ENCODE results near the gene MAGEA9.

DNA sequence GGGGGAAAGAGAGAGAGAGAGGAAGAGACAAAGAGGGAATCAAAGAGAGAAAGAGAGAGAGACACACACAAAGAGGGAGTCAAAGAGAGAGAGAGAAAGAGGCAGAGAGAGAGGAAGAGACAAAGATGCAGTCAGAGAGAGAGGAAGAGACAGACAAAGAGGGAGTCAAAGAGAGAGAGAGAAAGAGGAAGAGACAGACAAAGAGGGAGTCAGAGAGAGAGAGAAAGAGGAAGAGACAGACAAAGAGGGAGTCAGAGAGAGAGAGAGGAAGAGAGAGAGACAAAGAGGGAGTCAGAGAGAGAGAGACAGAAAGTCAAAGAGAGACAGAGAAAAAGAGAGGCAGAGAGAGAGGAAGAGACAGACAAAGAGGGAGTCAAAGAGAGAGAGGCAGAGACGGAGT lies 45.5 kb downstream of the MAGEA9 start:
- TF ChIP-seq, protein P1, sequence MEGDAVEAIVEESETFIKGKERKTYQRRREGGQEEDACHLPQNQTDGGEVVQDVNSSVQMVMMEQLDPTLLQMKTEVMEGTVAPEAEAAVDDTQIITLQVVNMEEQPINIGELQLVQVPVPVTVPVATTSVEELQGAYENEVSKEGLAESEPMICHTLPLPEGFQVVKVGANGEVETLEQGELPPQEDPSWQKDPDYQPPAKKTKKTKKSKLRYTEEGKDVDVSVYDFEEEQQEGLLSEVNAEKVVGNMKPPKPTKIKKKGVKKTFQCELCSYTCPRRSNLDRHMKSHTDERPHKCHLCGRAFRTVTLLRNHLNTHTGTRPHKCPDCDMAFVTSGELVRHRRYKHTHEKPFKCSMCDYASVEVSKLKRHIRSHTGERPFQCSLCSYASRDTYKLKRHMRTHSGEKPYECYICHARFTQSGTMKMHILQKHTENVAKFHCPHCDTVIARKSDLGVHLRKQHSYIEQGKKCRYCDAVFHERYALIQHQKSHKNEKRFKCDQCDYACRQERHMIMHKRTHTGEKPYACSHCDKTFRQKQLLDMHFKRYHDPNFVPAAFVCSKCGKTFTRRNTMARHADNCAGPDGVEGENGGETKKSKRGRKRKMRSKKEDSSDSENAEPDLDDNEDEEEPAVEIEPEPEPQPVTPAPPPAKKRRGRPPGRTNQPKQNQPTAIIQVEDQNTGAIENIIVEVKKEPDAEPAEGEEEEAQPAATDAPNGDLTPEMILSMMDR (IDR thresholded peaks at IDR 0.05; ENCODE audit: low read depth, low read length, missing input control), result no peak
- TF ChIP-seq FOXA1 (IDR thresholded peaks at IDR 0.05) (no peak), SP1 (IDR thresholded peaks at IDR 0.05) (no peak), TAF1 (conservative IDR thresholded peaks at IDR 0.05) (no peak), RAD21 (IDR thresholded peaks at IDR 0.05) (no peak), YY1 (IDR thresholded peaks at IDR 0.05) (no peak), JUND (IDR thresholded peaks at IDR 0.05) (no peak), RXRA (IDR thresholded peaks at IDR 0.05) (no peak)
- TF ChIP-seq, protein P2, sequence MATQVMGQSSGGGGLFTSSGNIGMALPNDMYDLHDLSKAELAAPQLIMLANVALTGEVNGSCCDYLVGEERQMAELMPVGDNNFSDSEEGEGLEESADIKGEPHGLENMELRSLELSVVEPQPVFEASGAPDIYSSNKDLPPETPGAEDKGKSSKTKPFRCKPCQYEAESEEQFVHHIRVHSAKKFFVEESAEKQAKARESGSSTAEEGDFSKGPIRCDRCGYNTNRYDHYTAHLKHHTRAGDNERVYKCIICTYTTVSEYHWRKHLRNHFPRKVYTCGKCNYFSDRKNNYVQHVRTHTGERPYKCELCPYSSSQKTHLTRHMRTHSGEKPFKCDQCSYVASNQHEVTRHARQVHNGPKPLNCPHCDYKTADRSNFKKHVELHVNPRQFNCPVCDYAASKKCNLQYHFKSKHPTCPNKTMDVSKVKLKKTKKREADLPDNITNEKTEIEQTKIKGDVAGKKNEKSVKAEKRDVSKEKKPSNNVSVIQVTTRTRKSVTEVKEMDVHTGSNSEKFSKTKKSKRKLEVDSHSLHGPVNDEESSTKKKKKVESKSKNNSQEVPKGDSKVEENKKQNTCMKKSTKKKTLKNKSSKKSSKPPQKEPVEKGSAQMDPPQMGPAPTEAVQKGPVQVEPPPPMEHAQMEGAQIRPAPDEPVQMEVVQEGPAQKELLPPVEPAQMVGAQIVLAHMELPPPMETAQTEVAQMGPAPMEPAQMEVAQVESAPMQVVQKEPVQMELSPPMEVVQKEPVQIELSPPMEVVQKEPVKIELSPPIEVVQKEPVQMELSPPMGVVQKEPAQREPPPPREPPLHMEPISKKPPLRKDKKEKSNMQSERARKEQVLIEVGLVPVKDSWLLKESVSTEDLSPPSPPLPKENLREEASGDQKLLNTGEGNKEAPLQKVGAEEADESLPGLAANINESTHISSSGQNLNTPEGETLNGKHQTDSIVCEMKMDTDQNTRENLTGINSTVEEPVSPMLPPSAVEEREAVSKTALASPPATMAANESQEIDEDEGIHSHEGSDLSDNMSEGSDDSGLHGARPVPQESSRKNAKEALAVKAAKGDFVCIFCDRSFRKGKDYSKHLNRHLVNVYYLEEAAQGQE (IDR thresholded peaks at IDR 0.05), result no peak
- TF ChIP-seq, protein P3, sequence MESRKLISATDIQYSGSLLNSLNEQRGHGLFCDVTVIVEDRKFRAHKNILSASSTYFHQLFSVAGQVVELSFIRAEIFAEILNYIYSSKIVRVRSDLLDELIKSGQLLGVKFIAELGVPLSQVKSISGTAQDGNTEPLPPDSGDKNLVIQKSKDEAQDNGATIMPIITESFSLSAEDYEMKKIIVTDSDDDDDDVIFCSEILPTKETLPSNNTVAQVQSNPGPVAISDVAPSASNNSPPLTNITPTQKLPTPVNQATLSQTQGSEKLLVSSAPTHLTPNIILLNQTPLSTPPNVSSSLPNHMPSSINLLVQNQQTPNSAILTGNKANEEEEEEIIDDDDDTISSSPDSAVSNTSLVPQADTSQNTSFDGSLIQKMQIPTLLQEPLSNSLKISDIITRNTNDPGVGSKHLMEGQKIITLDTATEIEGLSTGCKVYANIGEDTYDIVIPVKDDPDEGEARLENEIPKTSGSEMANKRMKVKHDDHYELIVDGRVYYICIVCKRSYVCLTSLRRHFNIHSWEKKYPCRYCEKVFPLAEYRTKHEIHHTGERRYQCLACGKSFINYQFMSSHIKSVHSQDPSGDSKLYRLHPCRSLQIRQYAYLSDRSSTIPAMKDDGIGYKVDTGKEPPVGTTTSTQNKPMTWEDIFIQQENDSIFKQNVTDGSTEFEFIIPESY (IDR thresholded peaks at IDR 0.05), result no peak
- TF ChIP-seq, protein P4, sequence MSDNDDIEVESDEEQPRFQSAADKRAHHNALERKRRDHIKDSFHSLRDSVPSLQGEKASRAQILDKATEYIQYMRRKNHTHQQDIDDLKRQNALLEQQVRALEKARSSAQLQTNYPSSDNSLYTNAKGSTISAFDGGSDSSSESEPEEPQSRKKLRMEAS (IDR thresholded peaks at IDR 0.05), result no peak
- TF ChIP-seq, protein P5, sequence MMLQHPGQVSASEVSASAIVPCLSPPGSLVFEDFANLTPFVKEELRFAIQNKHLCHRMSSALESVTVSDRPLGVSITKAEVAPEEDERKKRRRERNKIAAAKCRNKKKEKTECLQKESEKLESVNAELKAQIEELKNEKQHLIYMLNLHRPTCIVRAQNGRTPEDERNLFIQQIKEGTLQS (IDR thresholded peaks at IDR 0.05), result no peak

Data from liver (tissue), 3 donors.